Measurements from ENCODE around the gene HDGFL2. TPM values are rescaled to one million over a fixed set of nuclear protein-coding genes. Genes with fewer than 3 reads are reported as not detected.

The HDGFL2 gene
- total and polyA plus RNA-seq, 8 donors, result 12.8 to 32.9 (median 18.3) TPM

DNA sequence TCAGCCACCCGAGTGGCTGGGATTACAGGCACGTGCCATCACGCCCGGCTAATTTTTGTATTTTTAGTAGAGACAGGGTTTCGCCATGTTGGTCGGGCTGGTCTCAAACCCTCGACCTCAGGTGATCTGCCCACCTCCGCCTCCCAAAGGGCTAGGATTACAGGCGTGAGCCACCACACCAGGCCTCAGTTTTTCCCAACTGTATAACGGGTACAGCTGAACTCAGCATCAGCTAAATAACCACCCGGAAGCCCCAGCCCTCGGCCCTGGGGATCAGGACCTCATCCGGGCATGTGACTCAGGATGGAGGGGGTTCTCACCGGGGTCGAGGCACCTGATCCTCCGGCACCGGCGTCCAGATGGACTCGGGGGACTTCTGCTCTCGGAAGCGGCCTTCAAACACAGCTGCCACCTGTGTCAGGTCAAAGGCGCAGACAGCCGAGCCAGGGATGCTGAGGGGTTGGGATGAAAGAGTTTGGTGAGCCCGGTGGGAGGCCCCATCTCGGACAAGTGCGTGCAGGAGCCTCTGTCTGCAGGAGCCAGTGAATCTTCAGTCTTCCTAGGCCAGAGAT, 78.5 kb downstream of the HDGFL2 start:
- no peak for FAIRE-seq
- WGBS, 2 donors, result 79 to 83% methylated on average over 26 of the region's 26 CpGs
- Histone ChIP-seq H3K36me3 (no peaks in the 10 kb centered on the region), H3K27ac (no peak overlapping the region), H3K4me3 (no peak overlapping the region), H3K9me3 (no peaks in the 10 kb centered on the region), H3K27me3 (no peaks in the 10 kb centered on the region), H3K4me1 (peaks cover 0 to 6% (median 0%) of the 10 kb centered on the region in 3 donors)
- TF ChIP-seq, protein P1, sequence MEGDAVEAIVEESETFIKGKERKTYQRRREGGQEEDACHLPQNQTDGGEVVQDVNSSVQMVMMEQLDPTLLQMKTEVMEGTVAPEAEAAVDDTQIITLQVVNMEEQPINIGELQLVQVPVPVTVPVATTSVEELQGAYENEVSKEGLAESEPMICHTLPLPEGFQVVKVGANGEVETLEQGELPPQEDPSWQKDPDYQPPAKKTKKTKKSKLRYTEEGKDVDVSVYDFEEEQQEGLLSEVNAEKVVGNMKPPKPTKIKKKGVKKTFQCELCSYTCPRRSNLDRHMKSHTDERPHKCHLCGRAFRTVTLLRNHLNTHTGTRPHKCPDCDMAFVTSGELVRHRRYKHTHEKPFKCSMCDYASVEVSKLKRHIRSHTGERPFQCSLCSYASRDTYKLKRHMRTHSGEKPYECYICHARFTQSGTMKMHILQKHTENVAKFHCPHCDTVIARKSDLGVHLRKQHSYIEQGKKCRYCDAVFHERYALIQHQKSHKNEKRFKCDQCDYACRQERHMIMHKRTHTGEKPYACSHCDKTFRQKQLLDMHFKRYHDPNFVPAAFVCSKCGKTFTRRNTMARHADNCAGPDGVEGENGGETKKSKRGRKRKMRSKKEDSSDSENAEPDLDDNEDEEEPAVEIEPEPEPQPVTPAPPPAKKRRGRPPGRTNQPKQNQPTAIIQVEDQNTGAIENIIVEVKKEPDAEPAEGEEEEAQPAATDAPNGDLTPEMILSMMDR (IDR thresholded peaks at IDR 0.05), result no peak
- no peak for ATAC-seq
- peak in 1 of 6 donors; percentile 56 for DNase-seq
- intact Hi-C loops (cut with DNase I), result no loop called here

Small RNA genes within 50 kb of the gene (microRNA-seq; reads per million reads assigned to microRNA genes)
- 0 to 0.59 reads per million in 2 donors for gene MIR4746

Other genes with a start within 250 kb of the HDGFL2 start
- gene EBI3, start 242.8 kb upstream of the HDGFL2 start, total RNA-seq, result 1 to 10 TPM in 4 of 6 donors, not detected in 2; 1.1 to 2.2 (median 1.3) TPM
- gene EBI3, start 242.8 kb upstream of the HDGFL2 start, polyA plus RNA-seq, result under 1 TPM; 0.52 to 0.87 TPM
- gene YJU2, start 225.2 kb upstream of the HDGFL2 start, total RNA-seq, result 10 to 100 TPM in 4 of 6 donors, 1 to 10 TPM in 2; 9.8 to 13.9 (median 11.2) TPM
- gene YJU2, start 225.2 kb upstream of the HDGFL2 start, polyA plus RNA-seq, result 10 to 100 TPM; 25.0 to 32.0 TPM
- not detected for gene SHD, start 193.0 kb upstream of the HDGFL2 start, total RNA-seq
- not detected for gene SHD, start 193.0 kb upstream of the HDGFL2 start, polyA plus RNA-seq
- gene TMIGD2, start 169.9 kb upstream of the HDGFL2 start, total RNA-seq, result under 1 TPM in 2 of 6 donors, not detected in 4; 0.16 to 0.28 TPM
- gene TMIGD2, start 169.9 kb upstream of the HDGFL2 start, polyA plus RNA-seq, result not detected
- gene FSD1, start 167.7 kb upstream of the HDGFL2 start, total RNA-seq, result under 1 TPM in 1 of 6 donors, not detected in 5; 0.50 TPM
- under 1 TPM in 1 of 2 donors, not detected in 1; 0.21 TPM for gene FSD1, start 167.7 kb upstream of the HDGFL2 start, polyA plus RNA-seq
- gene STAP2, start 133.5 kb upstream of the HDGFL2 start, total RNA-seq, result 10 to 100 TPM; 17.4 to 45.4 (median 23.3) TPM
- gene STAP2, start 133.5 kb upstream of the HDGFL2 start, polyA plus RNA-seq, result 10 to 100 TPM; 46.6 to 65.5 TPM
- gene MPND, start 128.7 kb upstream of the HDGFL2 start, total RNA-seq, result 10 to 100 TPM; 11.8 to 20.0 (median 14.9) TPM
- 10 to 100 TPM; 16.7 to 18.9 TPM for gene MPND, start 128.7 kb upstream of the HDGFL2 start, polyA plus RNA-seq
- gene SH3GL1, start 71.8 kb upstream of the HDGFL2 start, total RNA-seq, result 10 to 100 TPM; 25.9 to 31.1 (median 27.5) TPM
- 10 to 100 TPM; 27.1 to 34.2 TPM for gene SH3GL1, start 71.8 kb upstream of the HDGFL2 start, polyA plus RNA-seq
- gene CHAF1A, start 69.7 kb upstream of the HDGFL2 start, total RNA-seq, result 1 to 10 TPM; 2.8 to 5.0 (median 3.9) TPM
- 1 to 10 TPM; 3.8 to 4.3 TPM for gene CHAF1A, start 69.7 kb upstream of the HDGFL2 start, polyA plus RNA-seq
- gene UBXN6, start 14.5 kb upstream of the HDGFL2 start, total RNA-seq, result 10 to 100 TPM; 57.2 to 79.3 (median 67.0) TPM
- gene UBXN6, start 14.5 kb upstream of the HDGFL2 start, polyA plus RNA-seq, result 100 to 1,000 TPM; 110 to 130 TPM
- gene PLIN4, start 46.2 kb downstream of the HDGFL2 start, total RNA-seq, result 10 to 100 TPM in 3 of 6 donors, 1 to 10 TPM in 3; 2.2 to 17.8 (median 9.2) TPM
- gene PLIN4, start 46.2 kb downstream of the HDGFL2 start, polyA plus RNA-seq, result 100 to 1,000 TPM in 1 of 2 donors, 10 to 100 TPM in 1; 23.6 to 138 TPM
- gene PLIN5, start 62.9 kb downstream of the HDGFL2 start, total RNA-seq, result 10 to 100 TPM; 30.6 to 80.2 (median 41.3) TPM
- gene PLIN5, start 62.9 kb downstream of the HDGFL2 start, polyA plus RNA-seq, result 100 to 1,000 TPM; 193 to 533 TPM
- 10 to 100 TPM in 5 of 6 donors, 1 to 10 TPM in 1; 7.9 to 53.6 (median 14.8) TPM for gene LRG1, start 67.7 kb downstream of the HDGFL2 start, total RNA-seq
- gene LRG1, start 67.7 kb downstream of the HDGFL2 start, polyA plus RNA-seq, result 10 to 100 TPM; 22.1 to 36.4 TPM
- 1 to 10 TPM; 2.2 to 4.7 (median 2.5) TPM for gene SEMA6B, start 87.4 kb downstream of the HDGFL2 start, total RNA-seq
- gene SEMA6B, start 87.4 kb downstream of the HDGFL2 start, polyA plus RNA-seq, result 1 to 10 TPM; 4.4 TPM
- gene TNFAIP8L1, start 167.2 kb downstream of the HDGFL2 start, total RNA-seq, result 1 to 10 TPM; 1.2 to 3.3 (median 1.6) TPM
- gene TNFAIP8L1, start 167.2 kb downstream of the HDGFL2 start, polyA plus RNA-seq, result 1 to 10 TPM; 3.5 to 3.6 TPM
- gene MYDGF, start 198.0 kb downstream of the HDGFL2 start, total RNA-seq, result 100 to 1,000 TPM in 1 of 6 donors, 10 to 100 TPM in 5; 56.7 to 102 (median 66.4) TPM
- gene MYDGF, start 198.0 kb downstream of the HDGFL2 start, polyA plus RNA-seq, result 10 to 100 TPM; 50.3 to 80.6 TPM

Data from pancreas (tissue), 10 donors.